Loucy (cell line): ENCODE data around the gene ANKUB1.
A peak's percentile ranks its signal among the peaks of the same experiment; 100 is the strongest.

Experiments
- H2AFZ ChIP-seq: fragments of 200-600 bp; sonication (generic); 2 replicates; pipeline ENCODE4 v1.6.0; 2016; ENCODE audit warnings: antibody characterized with exemption, mild to moderate bottlenecking, low read length, moderate library complexity
- H3F3A ChIP-seq: fragments of 200-600 bp; 2 replicates; pipeline ENCODE4 v1.6.0; 2016; ENCODE audit warnings: antibody characterized with exemption, low read depth, mild to moderate bottlenecking
- H3K27me3 ChIP-seq: fragments of 200-600 bp; sonication (generic); 2 replicates; pipeline ENCODE4 v1.6.1; 2014; ENCODE audit warnings: low read length, mild to moderate bottlenecking; ENCODE audit not compliant: insufficient read depth, poor library complexity, severe bottlenecking
- H3K36me3 ChIP-seq: fragments of 200-600 bp; sonication (generic); 2 replicates; pipeline ENCODE4 v1.6.1; 2016; ENCODE audit warnings: low read length; ENCODE audit not compliant: insufficient read depth
- H3K4me1 ChIP-seq: fragments of 200-600 bp; sonication (generic); 2 replicates; pipeline ENCODE4 v1.5.1; 2014; ENCODE audit warnings: low read length, mild to moderate bottlenecking; ENCODE audit not compliant: insufficient read depth, poor library complexity, severe bottlenecking
- H3K4me2 ChIP-seq: fragments of 200-600 bp; sonication (generic); 2 replicates; pipeline ENCODE4 v1.6.0; 2014; ENCODE audit warnings: antibody characterized with exemption, low read length, low read depth, mild to moderate bottlenecking; ENCODE audit not compliant: poor library complexity, severe bottlenecking
- H3K4me3 ChIP-seq: fragments of 200-600 bp; sonication (generic); 2 replicates; pipeline ENCODE4 v1.5.1; 2014; ENCODE audit warnings: low read length, mild to moderate bottlenecking, mixed read lengths; ENCODE audit not compliant: poor library complexity, severe bottlenecking
- H3K79me2 ChIP-seq: fragments of 200-600 bp; sonication (generic); 2 replicates; pipeline ENCODE4 v1.6.1; 2014; ENCODE audit warnings: low read length; ENCODE audit not compliant: insufficient read depth
- H3K9ac ChIP-seq: fragments of 200-600 bp; sonication (generic); 2 replicates; pipeline ENCODE4 v1.6.0; 2014; ENCODE audit warnings: mild to moderate bottlenecking, low read depth, low read length, moderate library complexity; ENCODE audit not compliant: poor library complexity, severe bottlenecking
- H3K9me2 ChIP-seq: fragments of 200-600 bp; sonication (generic); replicated peaks from 2 replicates; pipeline ENCODE4 v1.6.1; 2016; ENCODE audit warnings: low read depth, low read length, mixed read lengths
- H3K9me3 ChIP-seq: fragments of 200-600 bp; sonication (generic); 2 replicates; pipeline ENCODE4 v1.6.1; 2014; ENCODE audit warnings: mild to moderate bottlenecking, antibody characterized with exemption, low read length, low read depth; ENCODE audit not compliant: insufficient read depth
- H4K20me1 ChIP-seq: fragments of 200-600 bp; sonication (generic); 2 replicates; pipeline ENCODE4 v1.6.0; 2014; ENCODE audit warnings: antibody characterized with exemption, low read length, mild to moderate bottlenecking; ENCODE audit not compliant: insufficient read depth, poor library complexity, severe bottlenecking
- EZH2phosphoT487 ChIP-seq: fragments of 200-600 bp; IDR thresholded peaks from 2 replicates; pipeline ENCODE4 v1.6.1; 2018; ENCODE audit warnings: antibody characterized with exemption, mild to moderate bottlenecking, moderate library complexity, borderline replicate concordance
- TF ChIP-seq, protein P1 (sequence below): fragments of 200-600 bp; sonication (generic); conservative IDR thresholded peaks from 2 replicates; pipeline ENCODE4 v1.5.1; 2014; ENCODE audit warnings: mild to moderate bottlenecking, antibody characterized with exemption, low read length

ANKUB1 gene

DNA sequence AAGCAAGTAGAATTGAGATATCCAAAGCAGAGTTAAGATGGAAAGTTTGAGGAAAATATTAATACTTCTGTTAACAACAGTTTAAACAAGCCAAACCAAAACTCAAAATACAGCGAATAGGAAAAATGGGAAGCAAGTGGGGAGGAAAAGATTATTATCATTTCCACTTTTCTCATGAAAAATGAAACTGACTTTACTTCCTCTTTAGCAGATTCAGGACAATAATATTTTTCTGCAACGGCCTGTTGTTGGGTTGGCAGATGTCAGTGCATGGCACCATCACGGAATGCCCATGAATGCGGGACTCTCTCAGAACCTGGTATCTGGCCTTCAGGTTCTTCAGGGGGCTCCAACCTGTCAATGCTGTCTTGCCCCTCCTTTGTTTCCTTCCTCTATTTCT is 11.1 kb downstream of the ANKUB1 start:
- no peak for TF ChIP-seq EZH2phosphoT487
- TF ChIP-seq, protein P1, sequence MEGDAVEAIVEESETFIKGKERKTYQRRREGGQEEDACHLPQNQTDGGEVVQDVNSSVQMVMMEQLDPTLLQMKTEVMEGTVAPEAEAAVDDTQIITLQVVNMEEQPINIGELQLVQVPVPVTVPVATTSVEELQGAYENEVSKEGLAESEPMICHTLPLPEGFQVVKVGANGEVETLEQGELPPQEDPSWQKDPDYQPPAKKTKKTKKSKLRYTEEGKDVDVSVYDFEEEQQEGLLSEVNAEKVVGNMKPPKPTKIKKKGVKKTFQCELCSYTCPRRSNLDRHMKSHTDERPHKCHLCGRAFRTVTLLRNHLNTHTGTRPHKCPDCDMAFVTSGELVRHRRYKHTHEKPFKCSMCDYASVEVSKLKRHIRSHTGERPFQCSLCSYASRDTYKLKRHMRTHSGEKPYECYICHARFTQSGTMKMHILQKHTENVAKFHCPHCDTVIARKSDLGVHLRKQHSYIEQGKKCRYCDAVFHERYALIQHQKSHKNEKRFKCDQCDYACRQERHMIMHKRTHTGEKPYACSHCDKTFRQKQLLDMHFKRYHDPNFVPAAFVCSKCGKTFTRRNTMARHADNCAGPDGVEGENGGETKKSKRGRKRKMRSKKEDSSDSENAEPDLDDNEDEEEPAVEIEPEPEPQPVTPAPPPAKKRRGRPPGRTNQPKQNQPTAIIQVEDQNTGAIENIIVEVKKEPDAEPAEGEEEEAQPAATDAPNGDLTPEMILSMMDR = no peak
- no peaks in the 10 kb centered on the region for H3K36me3 ChIP-seq
- no peak overlapping the region for H3K4me2 ChIP-seq
- no peaks in the 10 kb centered on the region for H3K79me2 ChIP-seq
- no peak overlapping the region for H2AFZ ChIP-seq
- no peaks in the 10 kb centered on the region for H3K4me1 ChIP-seq
- H3F3A ChIP-seq = no peaks in the 10 kb centered on the region
- H3K4me3 ChIP-seq = no peak overlapping the region
- H3K9me2 ChIP-seq = no peaks in the 10 kb centered on the region
- no peak overlapping the region for H3K9ac ChIP-seq
- no peaks in the 10 kb centered on the region for H3K9me3 ChIP-seq
- H4K20me1 ChIP-seq = no peaks in the 10 kb centered on the region
- no peaks in the 10 kb centered on the region for H3K27me3 ChIP-seq

DNA sequence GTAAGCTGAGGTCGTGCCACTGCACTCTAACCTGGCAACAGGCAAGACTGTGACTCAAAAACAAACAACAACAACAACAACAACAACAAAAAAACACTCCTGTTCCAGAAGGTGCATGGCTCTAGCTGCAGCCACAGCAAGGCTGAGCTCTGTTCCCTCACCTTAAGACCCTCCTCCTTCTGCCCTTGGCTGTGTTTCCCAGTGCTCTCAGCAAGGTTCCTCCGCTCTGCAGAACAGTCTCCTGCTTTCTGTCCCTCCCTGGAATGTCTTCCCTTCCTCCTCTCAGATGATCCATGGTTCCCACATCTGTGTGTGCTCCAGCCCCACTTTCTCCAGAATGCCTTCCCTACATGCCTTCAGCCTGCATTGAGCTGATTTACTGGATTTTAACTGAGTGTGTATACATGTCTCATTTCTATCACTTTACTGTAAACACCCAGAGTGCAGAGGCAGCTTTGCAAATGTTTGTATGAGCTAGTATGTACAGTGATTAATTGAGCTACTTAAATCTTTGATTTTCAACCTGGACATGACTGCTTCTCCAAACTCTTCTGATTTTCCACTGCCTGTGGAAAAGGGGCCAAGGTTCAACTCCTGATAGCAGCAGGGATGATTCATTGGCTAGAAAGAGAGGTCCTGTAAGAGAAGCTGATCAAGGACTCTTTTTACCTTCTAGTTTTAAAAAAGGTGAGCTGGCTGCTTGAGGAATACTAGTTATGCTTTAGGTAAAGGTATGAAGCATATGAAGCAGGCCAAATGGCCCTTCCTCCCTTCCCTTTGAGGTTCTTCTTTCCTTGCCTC is 14.7 kb downstream of the ANKUB1 start:
- Histone ChIP-seq H3K4me3 (no peak overlapping the region), H3K36me3 (no peaks in the 10 kb centered on the region), H3K27me3 (no peaks in the 10 kb centered on the region), H3K79me2 (no peaks in the 10 kb centered on the region), H3K9me3 (no peaks in the 10 kb centered on the region), H3K4me1 (no peaks in the 10 kb centered on the region), H4K20me1 (no peaks in the 10 kb centered on the region), H3F3A (no peaks in the 10 kb centered on the region), H2AFZ (peak overlapping the region; percentile 28; the same call in 1 of the 2 replicates), H3K9ac (no peak overlapping the region), H3K9me2 (no peaks in the 10 kb centered on the region), H3K4me2 (no peak overlapping the region)
- TF ChIP-seq, protein P1 = no peak
- no peak for TF ChIP-seq EZH2phosphoT487

DNA sequence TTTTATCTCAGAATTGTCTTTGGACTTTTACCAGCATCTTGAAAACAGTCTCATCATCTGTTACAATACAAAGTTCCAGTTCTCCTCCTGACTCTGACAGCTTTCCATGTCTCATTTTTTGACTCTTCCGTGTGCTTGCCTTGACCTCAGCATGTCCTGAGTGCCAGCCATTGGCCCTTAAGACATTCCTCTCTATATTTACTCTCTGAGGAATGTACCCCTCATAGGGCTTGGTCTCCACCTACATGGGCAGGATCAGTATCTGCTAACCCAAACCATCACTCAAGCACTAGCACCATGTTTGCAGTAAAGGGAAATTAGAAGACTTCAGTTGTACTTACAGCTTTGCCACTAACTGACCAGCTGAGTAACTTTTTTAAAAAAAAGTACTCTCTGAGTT is 16.2 kb downstream of the ANKUB1 start:
- H3F3A ChIP-seq = no peaks in the 10 kb centered on the region
- no peak overlapping the region for H3K4me2 ChIP-seq
- no peaks in the 10 kb centered on the region for H3K79me2 ChIP-seq
- no peak overlapping the region for H3K9ac ChIP-seq
- TF ChIP-seq, protein P1 = no peak
- no peak for TF ChIP-seq EZH2phosphoT487
- H3K9me3 ChIP-seq = no peaks in the 10 kb centered on the region
- H3K4me1 ChIP-seq = no peaks in the 10 kb centered on the region
- no peaks in the 10 kb centered on the region for H3K27me3 ChIP-seq
- H3K4me3 ChIP-seq = no peak overlapping the region
- H2AFZ ChIP-seq = no peak overlapping the region
- H3K36me3 ChIP-seq = no peaks in the 10 kb centered on the region
- H3K9me2 ChIP-seq = no peaks in the 10 kb centered on the region
- no peaks in the 10 kb centered on the region for H4K20me1 ChIP-seq
